HG03432 (cell line): ENCODE results near the gene ESR2.

Source experiments
- ATAC-seq: cut with Tn5 transposase; IDR thresholded peaks from one replicate; pipeline ENCODE4 v1.9.1; 2021; ENCODE audit warnings: mild to moderate bottlenecking, moderate library complexity; ENCODE audit not compliant: unreplicated experiment

The ESR2 gene

DNA sequence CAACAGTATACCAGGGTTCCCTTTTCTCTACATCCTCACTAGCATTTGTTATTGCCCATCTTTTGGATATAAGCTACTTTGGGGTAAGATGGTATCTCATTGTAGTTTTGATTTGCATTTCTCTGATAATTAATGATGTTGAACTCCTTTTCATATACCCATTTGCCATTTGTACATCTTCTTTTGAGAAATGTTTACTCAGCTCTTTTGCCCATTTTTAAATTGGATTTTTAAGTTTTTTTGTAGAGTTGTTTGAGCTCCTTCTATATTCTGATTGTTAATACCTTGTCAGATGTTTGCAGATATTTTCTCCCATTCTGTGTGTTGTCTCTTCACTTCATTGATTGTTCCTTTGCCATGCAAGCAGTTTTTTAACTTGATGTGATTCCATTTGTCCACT, 22.2 kb downstream of the ESR2 start:
- ATAC-seq: no peak

DNA sequence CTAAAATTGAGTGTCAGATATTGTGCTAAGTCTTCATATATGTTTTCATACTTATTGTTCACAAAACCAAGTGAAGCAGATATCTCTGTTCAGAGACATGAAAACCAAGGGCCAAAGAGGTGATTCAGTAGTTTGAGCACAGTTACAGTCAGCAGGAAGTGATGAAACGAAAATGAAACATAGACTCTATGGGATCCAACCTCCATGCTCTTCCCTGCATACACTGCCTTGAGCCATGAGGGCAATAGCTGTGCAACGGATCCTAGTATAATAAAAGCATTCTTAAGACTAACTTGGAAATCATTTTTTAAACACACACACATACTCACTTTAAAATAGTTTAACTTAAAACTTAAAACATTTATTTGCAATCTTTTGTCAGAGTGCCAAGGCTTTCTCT, 27.9 kb downstream of the ESR2 start:
- ATAC-seq: no peak

DNA sequence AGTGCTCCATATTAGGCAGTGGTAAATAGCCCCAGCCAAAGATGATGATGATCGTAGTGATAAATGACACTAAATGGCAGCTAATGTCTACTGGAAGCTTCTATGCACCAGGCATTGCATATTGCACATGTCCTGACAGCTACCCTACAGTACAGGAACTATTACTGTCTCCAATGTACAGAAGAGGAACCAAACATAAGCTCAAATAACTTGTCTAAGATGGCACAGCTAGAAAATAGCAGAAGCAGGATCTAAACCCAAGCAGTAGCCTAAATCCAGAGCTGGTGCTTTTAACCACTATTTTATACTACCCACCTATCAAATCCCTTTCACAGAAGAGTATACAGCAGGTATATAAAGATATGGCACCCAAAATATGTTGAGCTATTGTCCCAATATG, 28.9 kb downstream of the ESR2 start:
- ATAC-seq: no peak

DNA sequence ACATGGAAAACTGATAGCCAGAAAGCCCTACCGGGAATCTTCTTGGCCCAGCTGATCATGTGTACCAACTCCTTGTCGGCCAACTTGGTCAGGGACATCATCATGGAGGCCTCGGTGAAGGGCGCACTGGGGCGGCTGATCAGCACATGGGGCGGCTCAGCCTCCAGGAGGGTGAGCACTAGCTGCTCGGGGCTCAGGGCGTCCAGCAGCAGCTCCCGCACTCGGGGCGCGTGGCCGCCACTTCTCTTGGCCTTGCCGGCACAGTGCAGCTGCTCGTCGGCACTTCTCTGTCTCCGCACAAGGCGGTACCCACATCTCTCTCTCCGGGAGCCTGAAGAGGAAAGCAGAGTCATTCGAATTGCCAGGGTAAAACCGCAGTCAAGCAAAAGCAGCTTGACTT, 33.8 kb downstream of the ESR2 start:
- no peak for ATAC-seq

DNA sequence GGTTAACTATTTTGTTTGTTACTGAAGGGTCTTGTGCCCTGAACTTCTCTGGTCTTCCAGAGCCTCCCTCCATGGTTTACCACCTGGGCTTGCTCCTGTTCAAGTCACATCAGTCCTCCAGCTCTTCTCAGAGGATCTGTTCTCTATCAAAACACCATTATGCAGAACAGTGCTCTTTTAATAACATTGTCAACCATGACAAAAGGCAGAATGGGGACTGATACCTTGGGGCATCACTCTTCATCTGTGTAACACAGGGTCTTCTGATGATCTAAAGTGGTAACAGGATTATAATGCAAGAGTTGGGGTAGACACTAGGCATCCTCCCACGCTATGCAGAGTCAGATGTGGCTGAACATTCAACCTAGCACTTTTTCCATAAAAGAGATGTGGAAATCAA, 38.4 kb downstream of the ESR2 start:
- ATAC-seq: no peak

DNA sequence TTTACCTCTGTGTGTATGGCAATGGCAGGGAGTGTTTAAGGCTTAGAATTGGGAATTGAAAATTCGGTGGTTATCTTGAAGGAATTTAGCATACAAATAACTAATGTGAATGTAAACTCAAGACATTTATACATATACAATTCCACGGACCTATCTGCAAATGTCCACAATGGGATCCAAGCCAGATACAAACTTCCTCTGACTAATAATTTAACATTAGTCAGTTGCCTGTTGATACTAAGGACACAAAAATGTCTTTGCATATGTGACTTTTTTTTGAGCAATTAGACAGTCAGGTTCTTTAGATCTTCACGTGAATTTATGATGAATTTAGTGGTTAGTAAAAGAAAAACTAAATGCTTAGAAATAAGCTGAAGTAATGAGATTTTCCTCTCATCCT, 40.5 kb downstream of the ESR2 start:
- ATAC-seq: no peak

DNA sequence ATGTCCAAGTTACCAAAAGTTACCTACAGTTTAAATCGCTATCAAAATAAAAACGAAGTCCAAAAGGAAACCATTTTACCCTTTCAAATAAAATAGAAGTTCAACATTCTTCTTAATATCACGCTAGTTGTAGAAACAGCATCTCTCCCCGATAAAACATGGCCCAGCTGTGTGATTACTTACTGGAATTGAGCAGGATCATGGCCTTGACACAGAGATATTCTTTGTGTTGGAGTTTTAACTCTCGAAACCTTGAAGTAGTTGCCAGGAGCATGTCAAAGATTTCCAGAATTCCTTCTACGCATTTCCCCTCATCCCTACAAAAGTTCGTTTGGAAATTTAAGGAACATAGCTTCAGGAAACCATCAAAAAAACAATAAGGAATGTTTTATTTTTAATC, 44.8 kb downstream of the ESR2 start:
- no peak for ATAC-seq

DNA sequence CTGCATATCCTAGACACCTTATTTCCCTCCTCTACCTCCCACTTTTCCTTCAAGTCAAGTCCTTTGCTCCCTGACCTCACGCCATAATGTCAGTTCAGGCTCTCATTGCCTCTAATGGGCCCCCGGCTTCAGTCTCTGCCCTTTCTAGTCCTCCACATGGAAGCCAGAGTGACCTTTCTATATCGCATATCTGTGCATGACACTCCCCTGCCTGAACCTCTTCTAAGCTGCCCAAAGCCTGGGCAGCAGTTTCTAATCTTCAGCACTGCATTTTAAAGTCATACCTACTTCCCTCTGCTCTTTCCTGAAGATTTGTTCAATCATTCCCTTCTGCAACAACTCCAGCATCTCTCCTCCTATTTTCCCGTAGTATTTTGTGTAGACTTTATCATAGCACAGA, 45.5 kb downstream of the ESR2 start:
- no peak for ATAC-seq

DNA sequence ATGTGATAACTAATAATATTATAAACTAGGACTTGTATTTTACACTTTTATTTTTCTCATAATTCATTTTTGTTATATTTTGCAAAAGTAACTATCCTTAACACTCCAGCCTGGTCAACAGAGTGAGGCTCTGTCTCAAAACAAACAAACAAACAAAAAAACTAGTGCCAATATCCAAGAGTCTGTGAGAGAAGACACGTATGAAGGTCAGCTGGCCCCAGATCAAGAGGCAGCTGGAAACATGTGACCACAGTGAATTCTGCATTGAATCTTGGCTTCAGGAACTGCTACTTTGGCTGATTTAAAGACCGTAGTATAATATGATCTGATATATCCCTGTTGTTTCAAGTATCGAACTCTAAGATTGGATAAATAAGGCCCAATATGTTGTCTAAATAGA, 47.0 kb downstream of the ESR2 start:
- ATAC-seq: no peak

DNA sequence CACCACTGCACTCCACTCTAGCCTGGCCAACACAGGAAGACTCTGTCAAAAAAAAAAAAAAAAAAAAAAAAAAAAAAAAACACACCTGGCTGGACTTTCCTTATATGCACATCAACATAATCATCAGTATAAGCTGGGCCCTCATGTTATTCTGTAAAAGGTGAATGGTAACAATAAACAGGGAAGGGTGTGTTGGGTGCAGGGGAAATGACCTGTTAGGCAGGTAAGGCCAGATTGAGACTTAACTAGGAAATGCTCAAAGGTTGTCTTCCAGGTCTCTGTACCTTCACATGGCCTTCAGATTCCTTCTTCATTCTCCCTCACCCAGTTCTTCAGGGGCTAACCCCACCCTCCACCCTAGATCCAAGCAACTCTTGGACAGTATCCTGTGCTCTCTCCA, 47.5 kb downstream of the ESR2 start:
- no peak for ATAC-seq

DNA sequence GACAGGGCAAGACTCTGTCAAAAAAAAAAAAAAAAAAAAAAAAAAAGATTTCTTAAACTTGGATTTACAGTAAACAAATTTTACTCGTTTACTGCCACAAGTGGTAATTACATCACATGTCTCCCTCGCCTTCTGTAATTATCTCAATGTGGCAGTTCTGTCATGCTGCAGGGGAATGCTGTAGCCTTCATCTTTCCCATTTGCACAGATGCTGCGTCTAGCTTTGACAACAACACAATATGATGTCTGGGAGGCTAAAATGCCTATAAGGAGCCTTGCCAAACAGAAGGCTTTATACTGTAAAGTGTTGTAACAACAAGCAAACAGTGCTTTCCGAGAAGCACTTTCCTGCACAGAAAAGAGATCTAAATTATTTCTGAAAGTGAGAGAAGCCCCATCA, 48.7 kb downstream of the ESR2 start:
- no peak for ATAC-seq

DNA sequence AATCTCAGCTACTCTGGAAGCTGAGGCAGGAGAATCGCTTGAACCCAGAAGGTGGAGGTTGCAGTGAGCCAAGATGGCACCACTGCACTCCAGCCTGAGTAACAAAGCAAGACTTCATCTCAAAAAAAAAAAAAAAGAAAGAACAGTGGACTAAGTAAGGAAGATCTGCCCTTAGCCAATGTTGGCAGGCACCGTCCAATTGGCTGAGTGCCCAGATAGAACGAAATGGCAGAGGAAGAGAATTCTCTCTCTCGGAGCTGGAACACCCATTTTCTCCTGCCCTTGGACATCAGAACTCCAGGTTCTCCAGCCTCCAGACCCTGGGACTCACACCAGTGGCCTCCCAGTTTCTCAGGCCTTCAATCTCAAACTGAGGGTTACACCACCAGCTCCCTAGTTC, 49.9 kb downstream of the ESR2 start:
- ATAC-seq: no peak

DNA sequence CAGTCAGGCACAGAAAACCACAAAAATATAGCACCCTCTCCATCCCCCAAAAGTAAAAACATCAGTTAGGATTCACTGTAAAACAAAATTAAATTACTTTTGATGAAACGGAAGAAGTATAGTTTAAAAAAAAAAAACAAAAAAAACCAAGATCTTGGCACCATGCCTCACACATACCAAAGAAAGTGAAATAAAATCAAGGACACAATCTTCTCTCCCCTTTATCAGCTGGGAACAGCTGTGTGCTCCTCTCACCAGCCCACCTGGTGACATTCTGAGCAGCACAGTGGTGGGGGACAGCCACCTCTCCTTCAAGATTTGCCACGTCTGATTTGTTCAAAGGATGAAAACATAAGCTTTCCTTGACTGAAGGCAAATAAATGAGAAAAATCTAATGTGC, 55.5 kb downstream of the ESR2 start:
- no peak for ATAC-seq

DNA sequence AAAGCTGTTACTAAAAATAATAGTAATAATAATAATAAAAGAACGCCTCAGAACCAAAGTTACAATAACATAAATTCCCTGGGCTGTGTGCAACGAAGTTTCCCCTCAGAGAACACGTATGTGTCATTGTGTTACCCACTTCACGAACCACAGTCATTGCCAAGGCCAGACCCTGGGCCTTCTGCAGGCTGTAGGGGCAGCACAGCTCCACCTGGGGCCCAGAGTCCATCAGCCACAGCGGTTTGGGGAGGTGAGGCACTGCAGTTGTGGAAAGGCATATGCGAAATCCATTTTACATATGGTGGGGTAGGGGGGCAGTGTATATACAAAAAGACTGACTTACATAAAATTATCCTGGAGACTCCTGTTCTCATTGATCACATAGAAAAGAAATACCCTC, 56.1 kb downstream of the ESR2 start:
- ATAC-seq: no peak

DNA sequence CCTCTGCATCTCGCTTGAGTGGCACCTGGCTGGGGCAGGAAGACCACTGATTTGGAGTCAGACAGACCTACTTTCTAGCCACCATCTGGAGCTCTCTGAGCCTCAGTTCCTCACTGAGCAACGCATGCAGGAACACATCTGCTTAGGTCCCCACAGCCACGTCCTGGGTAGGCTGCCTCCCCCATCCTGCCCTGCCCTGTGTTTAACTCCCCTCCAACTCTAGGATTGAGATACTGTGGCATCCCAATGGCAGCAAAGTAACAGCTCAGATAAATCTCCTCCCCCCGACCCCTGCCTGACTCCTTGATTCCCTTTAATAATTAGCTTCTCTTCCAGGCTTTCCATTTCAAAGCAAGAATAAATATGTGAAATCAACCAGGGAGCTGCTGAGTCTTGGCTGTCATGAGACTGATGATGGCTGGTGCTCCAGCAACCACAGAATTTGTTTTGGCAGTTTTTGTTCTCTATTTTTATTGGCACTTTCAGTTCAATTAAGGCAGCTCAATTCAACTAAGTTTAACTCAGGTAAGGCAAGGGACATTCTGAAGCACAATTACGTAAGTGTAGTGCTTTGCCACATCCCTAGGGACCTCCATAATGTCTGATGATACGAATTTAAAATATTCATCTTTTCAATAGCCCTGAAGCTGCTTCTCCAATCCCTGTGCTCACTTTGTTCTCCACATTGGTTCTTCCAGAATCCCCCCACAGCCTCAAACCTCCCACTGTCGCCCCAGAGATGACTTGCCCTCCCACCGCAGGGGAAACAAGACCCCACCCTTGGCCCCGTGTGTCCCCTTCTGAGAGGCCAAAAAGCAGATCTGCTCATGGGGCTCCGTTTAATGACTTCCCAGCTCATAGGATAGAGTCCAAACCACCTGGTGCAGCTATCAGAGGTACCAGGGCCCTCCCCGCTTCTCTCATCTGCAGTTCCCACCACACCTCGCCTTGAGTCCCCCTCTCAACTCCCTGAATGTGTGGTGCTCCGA, 58.2 kb downstream of the ESR2 start:
- peak; percentile 67 for ATAC-seq

DNA sequence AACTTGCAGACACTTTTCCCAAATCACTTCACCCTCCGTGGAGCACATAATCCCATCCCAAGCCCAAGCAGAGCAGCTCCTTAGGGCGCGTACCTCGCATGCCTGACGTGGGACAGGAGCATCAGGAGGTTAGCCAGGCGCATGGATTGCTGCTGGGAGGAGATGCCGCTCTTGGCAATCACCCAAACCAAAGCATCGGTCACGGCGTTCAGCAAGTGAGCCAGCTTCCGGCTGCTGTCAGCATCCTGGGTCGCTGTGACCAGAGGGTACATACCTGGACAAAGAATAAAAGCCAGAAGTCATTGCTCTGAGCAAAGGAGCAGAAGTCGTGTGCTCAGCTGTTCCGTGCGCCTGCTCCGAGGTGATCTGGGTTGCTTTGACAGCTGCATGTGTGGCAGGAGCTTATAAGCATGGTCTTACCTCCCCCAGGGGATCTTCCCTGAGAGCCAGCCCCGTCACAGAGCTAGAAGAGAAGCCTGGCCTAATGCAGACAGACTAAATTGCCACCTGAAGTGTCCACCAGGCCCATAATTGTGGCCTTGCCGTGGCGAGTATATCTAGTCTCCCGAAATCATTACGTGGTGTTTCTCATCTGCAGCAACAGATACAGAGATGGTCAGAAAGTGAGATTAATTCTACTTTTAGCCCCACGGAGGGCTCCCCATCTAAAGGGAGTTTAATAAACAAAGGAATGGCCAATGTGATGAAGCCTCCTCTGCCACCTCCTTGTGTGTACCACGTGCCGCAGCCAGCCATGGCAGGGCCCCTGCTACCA, 59.1 kb downstream of the ESR2 start:
- ATAC-seq: peak; percentile 6

DNA sequence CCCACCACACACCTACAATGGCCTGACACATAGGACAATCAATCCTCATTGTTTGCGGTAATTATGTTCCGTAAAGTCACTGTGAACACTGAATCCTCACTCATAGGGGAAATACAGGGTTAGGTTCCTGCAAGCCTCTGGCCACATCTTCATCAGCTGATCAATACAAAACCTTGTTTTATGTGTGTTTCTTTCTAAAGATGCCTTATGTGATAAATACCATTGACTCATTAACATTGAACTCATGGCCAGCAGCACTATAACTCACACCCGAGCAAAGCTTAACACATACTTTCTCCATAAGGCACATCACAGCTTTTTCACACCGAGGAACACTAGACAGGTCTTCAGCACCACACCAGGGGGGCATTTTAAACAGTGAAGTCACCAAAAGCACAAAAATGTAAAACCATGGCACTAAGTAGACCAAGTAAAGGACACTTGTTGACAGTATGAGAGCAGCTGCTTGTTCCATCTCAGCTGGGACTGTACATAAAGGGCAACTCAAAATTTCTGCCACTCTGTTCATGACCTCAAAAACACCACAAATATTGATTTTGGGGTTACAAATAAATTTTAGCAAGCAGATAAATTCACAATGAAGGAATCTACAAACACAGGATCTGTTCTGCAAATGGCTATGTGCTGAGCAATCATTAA, 60.5 kb downstream of the ESR2 start:
- ATAC-seq: no peak

DNA sequence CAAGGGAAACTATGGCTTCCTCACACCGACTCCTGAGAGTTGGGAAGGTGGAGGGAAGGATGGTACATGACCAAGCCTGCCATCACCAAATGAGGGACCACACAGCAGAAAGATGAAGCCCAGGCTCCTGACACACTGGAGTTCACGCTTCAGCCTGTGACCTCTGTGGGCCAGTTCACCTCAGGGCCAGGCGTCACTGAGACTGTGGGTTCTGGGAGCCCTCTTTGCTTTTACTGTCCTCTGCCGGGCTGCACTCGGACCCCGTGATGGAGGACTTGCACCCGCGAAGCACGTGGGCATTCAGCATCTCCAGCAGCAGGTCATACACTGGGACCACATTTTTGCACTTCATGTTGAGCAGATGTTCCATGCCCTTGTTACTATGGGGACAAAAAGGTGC, 61.2 kb downstream of the ESR2 start:
- ATAC-seq: no peak

DNA sequence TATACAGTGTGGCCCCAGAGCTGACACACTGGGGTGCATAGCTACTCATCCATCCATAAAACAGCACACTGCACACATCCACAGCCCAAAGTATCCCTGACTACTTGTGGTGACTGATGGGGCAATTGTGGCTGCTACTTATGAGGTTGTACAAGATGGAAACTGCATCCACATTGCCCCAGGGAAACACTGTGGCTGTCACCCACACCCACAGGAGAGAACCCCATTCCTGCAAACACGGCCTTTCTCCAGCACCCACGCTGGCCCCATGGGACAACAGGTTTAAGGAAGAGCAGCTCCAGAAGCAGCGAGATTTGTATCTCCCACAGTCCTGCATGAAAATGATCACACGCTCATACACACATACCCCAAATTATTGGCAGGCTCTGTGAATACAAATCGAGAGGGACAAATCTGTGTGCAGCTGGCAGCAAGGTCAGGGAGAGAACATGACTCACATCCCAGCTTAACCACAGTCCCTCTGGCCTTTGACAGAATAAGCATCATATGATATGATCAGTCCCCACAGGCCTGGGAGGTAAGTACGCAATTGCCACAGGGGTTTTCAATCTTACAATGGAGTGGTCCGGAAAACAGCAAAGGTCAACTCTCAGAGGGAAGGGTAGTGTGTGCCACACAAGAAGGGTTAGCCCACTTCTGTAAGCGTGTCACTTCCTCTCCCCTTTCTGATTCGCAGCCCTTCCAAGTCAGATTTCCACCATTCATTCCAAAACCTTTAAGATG, 61.9 kb downstream of the ESR2 start:
- ATAC-seq: peak; percentile 49

DNA sequence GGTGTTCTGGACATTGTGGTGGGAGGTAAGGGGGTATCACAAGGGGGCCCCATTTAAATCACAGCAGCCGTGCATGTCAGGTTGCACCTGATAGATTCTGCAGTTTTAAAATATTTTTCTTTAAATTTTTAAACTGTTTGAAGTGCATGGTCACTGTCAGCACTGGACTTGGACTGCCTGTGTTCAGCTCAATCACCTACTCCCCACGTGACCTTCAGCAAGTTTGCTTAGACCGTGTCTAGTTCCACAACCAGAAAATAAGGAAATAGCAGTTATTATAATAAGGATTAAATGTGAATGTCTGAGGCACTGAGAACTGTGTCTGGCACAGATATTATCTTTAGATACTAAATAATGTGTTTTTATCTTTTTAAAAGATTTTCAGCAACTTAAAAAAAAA, 64.7 kb downstream of the ESR2 start:
- ATAC-seq: no peak

DNA sequence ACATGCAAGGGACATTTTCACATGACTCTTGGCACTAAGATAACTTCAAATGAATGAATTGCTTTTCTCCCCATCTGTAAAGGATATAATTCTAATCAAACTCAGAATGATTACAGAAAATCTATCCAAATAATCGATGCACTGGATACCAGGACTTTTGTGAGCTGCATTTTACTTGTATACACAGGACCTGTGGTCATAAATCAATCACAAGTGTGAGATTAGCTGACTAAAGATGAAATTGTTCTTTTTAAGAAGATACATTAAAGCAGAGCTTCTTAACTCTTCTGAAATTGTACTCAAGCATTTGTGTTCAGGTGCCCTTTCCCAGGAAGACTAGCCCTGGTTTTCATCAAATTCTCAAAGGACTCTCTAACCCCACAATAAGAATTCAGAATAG, 66.3 kb downstream of the ESR2 start:
- no peak for ATAC-seq
